ENCODE results near the gene POLR3F.
A peak's percentile ranks its signal among the peaks of the same experiment; 100 is the strongest.

The POLR3F gene

DNA sequence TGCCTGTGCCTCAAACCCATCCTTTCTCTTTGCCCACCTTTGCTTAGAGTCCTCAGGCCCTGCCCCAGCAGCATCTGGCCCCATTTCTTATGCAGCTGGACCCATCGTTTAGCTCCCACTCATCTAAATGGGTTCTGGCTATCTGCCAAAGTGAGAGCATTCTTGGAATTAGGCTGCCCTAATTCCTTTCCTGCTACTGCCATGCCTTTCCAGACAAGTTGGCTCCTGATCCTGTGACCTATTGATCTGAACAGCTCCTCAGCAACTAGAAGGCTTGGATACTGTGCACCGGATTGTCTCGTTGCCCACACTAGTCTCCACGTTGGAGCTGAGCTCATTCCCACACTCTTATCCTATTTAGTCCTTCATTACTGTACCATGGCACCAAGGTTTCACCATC lies 23.3 kb upstream of the POLR3F start:
- no peak for TF ChIP-seq CTCF (conservative IDR thresholded peaks at IDR 0.05; ENCODE audit: low read depth, low read length)
- H3K27ac ChIP-seq = no peak overlapping the region
- H3K79me2 ChIP-seq (ENCODE audit: insufficient read depth, low read depth) = no peaks in the 10 kb centered on the region
- no peak overlapping the region for H3K4me3 ChIP-seq (IDR thresholded peaks at IDR 0.05; ENCODE audit: insufficient read depth, low read depth, low read length)
- no peaks in the 10 kb centered on the region for H3K27me3 ChIP-seq (ENCODE audit: insufficient read depth, low read depth)
- no peaks in the 10 kb centered on the region for H3K36me3 ChIP-seq (ENCODE audit: insufficient read depth)
- H2AFZ ChIP-seq (ENCODE audit: low read depth) = no peak overlapping the region
- no peaks in the 10 kb centered on the region for H3K4me1 ChIP-seq (ENCODE audit: low read depth, poor library complexity, severe bottlenecking)
- no peak overlapping the region for H3K9ac ChIP-seq
- no peaks in the 10 kb centered on the region for H4K20me1 ChIP-seq (ENCODE audit: insufficient read depth)
- H3K4me2 ChIP-seq = no peak overlapping the region

GRCh38 chr20:18456600-18456999 lies 10.6 kb upstream of the POLR3F start:
- no peak overlapping the region for H3K4me2 ChIP-seq
- H3K4me3 ChIP-seq (IDR thresholded peaks at IDR 0.05; ENCODE audit: insufficient read depth, low read depth, low read length) = no peak overlapping the region
- H3K36me3 ChIP-seq (ENCODE audit: insufficient read depth) = no peaks in the 10 kb centered on the region
- no peak for TF ChIP-seq CTCF (conservative IDR thresholded peaks at IDR 0.05; ENCODE audit: low read depth, low read length)
- H3K27me3 ChIP-seq (ENCODE audit: insufficient read depth, low read depth) = no peaks in the 10 kb centered on the region
- no peaks in the 10 kb centered on the region for H4K20me1 ChIP-seq (ENCODE audit: insufficient read depth)
- no peak overlapping the region for H2AFZ ChIP-seq (ENCODE audit: low read depth)
- H3K79me2 ChIP-seq (ENCODE audit: insufficient read depth, low read depth) = no peaks in the 10 kb centered on the region
- H3K4me1 ChIP-seq (ENCODE audit: low read depth, poor library complexity, severe bottlenecking) = no peaks in the 10 kb centered on the region
- no peak overlapping the region for H3K9ac ChIP-seq
- H3K27ac ChIP-seq = no peak overlapping the region

GRCh38 chr20:18465536-18466200 lies 1.5 kb upstream of the POLR3F start:
- Histone ChIP-seq H3K4me3 (IDR thresholded peaks at IDR 0.05; ENCODE audit: insufficient read depth, low read depth, low read length) (no peak overlapping the region), H2AFZ (ENCODE audit: low read depth) (no peak overlapping the region), H3K27ac (no peak overlapping the region), H3K4me2 (peak overlapping the region; percentile 68; the same call in 1 of the 2 replicates), H4K20me1 (ENCODE audit: insufficient read depth) (no peaks in the 10 kb centered on the region), H3K36me3 (ENCODE audit: insufficient read depth) (no peaks in the 10 kb centered on the region), H3K9ac (no peak overlapping the region), H3K4me1 (ENCODE audit: low read depth, poor library complexity, severe bottlenecking) (peaks cover 9% of the 10 kb centered on the region), H3K79me2 (ENCODE audit: insufficient read depth, low read depth) (peaks cover 23% of the 10 kb centered on the region; the same call in 1 of the 2 replicates), H3K27me3 (ENCODE audit: insufficient read depth, low read depth) (no peaks in the 10 kb centered on the region)
- no peak for TF ChIP-seq CTCF (conservative IDR thresholded peaks at IDR 0.05; ENCODE audit: low read depth, low read length)

GRCh38 chr20:18466574-18466893 lies 656 bp upstream of the POLR3F start:
- H3K9ac ChIP-seq = no peak overlapping the region
- H3K79me2 ChIP-seq (ENCODE audit: insufficient read depth, low read depth) = peaks cover 23% of the 10 kb centered on the region; the same call in 1 of the 2 replicates
- peaks cover 9% of the 10 kb centered on the region for H3K4me1 ChIP-seq (ENCODE audit: low read depth, poor library complexity, severe bottlenecking)
- peak overlapping the region; percentile 91; the same call in 1 of the 2 replicates for H2AFZ ChIP-seq (ENCODE audit: low read depth)
- peak overlapping the region; percentile 68 for H3K4me2 ChIP-seq
- H3K27ac ChIP-seq = no peak overlapping the region
- no peak overlapping the region for H3K4me3 ChIP-seq (IDR thresholded peaks at IDR 0.05; ENCODE audit: insufficient read depth, low read depth, low read length)
- H3K36me3 ChIP-seq (ENCODE audit: insufficient read depth) = no peaks in the 10 kb centered on the region
- H4K20me1 ChIP-seq (ENCODE audit: insufficient read depth) = no peaks in the 10 kb centered on the region
- no peaks in the 10 kb centered on the region for H3K27me3 ChIP-seq (ENCODE audit: insufficient read depth, low read depth)
- TF ChIP-seq CTCF (conservative IDR thresholded peaks at IDR 0.05; ENCODE audit: low read depth, low read length) = no peak
